Smooth muscle cell (in vitro differentiated cells): ENCODE results near the gene DDB1. TPM values are rescaled to one million over a fixed set of nuclear protein-coding genes. Genes with fewer than 3 reads are reported as not detected.

Experiments
- DNase-seq: peaks from one replicate; lab custom pipeline; 2025; ENCODE audit not compliant: unreplicated experiment; lab: John Stamatoyannopoulos, UW
- H2AFZ ChIP-seq: fragments of 200-600 bp; sonication (generic); 2 replicates; pipeline ENCODE4 v1.6.0; 2016; ENCODE audit warnings: antibody characterized with exemption, low read depth, mild to moderate bottlenecking
- H3F3A ChIP-seq: fragments of 200-600 bp; sonication (generic); 2 replicates; pipeline ENCODE4 v1.6.0; 2017; ENCODE audit warnings: antibody characterized with exemption, low read depth
- H3K27ac ChIP-seq: fragments of 200-600 bp; sonication (generic); 2 replicates; pipeline ENCODE4 v1.5.1; 2016; ENCODE audit warnings: low read depth, mild to moderate bottlenecking
- H3K27me3 ChIP-seq: fragments of 200-600 bp; sonication (generic); 2 replicates; pipeline ENCODE4 v1.6.1; 2016; ENCODE audit warnings: low read depth, mild to moderate bottlenecking
- H3K36me3 ChIP-seq: fragments of 200-600 bp; sonication (generic); 2 replicates; pipeline ENCODE4 v1.5.1; 2016; ENCODE audit warnings: low read depth
- H3K4me1 ChIP-seq: fragments of 200-600 bp; sonication (generic); 2 replicates; pipeline ENCODE4 v1.5.1; 2016; ENCODE audit warnings: low read depth
- H3K4me2 ChIP-seq: fragments of 200-600 bp; sonication (generic); 2 replicates; pipeline ENCODE4 v1.6.0; 2016; ENCODE audit warnings: mild to moderate bottlenecking
- H3K4me3 ChIP-seq: fragments of 200-600 bp; sonication (generic); 2 replicates; pipeline ENCODE4 v1.5.1; 2016; ENCODE audit warnings: mild to moderate bottlenecking
- H3K79me2 ChIP-seq: fragments of 200-600 bp; sonication (generic); 2 replicates; pipeline ENCODE4 v1.6.0; 2016; ENCODE audit warnings: low read depth, mild to moderate bottlenecking
- H3K9ac ChIP-seq: fragments of 200-600 bp; sonication (generic); 2 replicates; pipeline ENCODE4 v1.6.0; 2016; ENCODE audit warnings: low read depth
- H3K9me3 ChIP-seq: fragments of 200-600 bp; sonication (generic); replicated peaks from 2 replicates; pipeline ENCODE4 v1.5.1; 2016; ENCODE audit warnings: low read depth
- H4K20me1 ChIP-seq: fragments of 200-600 bp; sonication (generic); 2 replicates; pipeline ENCODE4 v1.6.0; 2016; ENCODE audit warnings: low read depth
- WGBS: methylation state at CpG from one replicate; pipeline ENCODE4 v1.1.7; 2016; ENCODE audit warnings: low lambda C conversion rate; 5-methylcytosine and 5-hydroxymethylcytosine counted together
- polyA plus RNA-seq: library from polyadenylated mRNA; unstranded; fragments of >200 nt; fragmentation: Nextera tagmentation; extraction: Ambion mirVana; gene quantifications from 2 replicates; pipeline ENCODE4 v1.2.1, GENCODE V29; 2016
- total RNA-seq: library from RNA; depleted of rRNA; stranded (reverse); fragments of >200 nt; gene quantifications from 2 replicates; pipeline ENCODE4 v1.2.3, GENCODE V29; 2014
- TF ChIP-seq, protein P1 (sequence below): fragments of 200-600 bp; sonication (generic); IDR thresholded peaks from 2 replicates; pipeline ENCODE4 v1.5.1; 2017; ENCODE audit warnings: borderline replicate concordance, mild to moderate bottlenecking, antibody characterized with exemption; ENCODE audit not compliant: insufficient read depth, poor library complexity, severe bottlenecking

DDB1 gene
- total and polyA plus RNA-seq, 2 experiments from 2014 or later, result 143 to 150 TPM

DNA sequence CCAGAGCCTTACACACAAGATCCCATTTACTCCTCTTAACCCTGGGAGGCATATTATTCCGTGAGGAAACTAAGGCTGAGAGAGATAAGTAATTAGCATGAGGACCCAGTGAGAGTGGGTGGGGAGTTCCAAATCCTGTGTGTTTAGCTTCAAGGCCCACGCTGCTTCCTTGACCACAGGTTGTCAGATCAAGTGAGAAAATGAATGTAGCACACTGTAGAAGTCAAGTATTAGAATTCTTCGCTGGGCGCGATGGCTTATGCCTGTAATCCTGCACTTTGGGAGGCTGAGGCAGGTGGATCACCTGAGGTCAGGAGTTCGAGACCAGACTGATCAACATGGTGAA lies 25.0 kb upstream of the DDB1 start:
- no peak overlapping the region for H3K27ac ChIP-seq
- TF ChIP-seq, protein P1, sequence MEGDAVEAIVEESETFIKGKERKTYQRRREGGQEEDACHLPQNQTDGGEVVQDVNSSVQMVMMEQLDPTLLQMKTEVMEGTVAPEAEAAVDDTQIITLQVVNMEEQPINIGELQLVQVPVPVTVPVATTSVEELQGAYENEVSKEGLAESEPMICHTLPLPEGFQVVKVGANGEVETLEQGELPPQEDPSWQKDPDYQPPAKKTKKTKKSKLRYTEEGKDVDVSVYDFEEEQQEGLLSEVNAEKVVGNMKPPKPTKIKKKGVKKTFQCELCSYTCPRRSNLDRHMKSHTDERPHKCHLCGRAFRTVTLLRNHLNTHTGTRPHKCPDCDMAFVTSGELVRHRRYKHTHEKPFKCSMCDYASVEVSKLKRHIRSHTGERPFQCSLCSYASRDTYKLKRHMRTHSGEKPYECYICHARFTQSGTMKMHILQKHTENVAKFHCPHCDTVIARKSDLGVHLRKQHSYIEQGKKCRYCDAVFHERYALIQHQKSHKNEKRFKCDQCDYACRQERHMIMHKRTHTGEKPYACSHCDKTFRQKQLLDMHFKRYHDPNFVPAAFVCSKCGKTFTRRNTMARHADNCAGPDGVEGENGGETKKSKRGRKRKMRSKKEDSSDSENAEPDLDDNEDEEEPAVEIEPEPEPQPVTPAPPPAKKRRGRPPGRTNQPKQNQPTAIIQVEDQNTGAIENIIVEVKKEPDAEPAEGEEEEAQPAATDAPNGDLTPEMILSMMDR, result no peak
- no peaks in the 10 kb centered on the region for H3K36me3 ChIP-seq
- WGBS, result 93% methylated on average over 6 of the region's 6 CpGs
- peaks cover 13% of the 10 kb centered on the region for H3K4me1 ChIP-seq
- H3K9me3 ChIP-seq, result no peaks in the 10 kb centered on the region
- no peak overlapping the region for H2AFZ ChIP-seq
- no peak overlapping the region for H3K9ac ChIP-seq
- no peak for DNase-seq
- no peak overlapping the region for H3K4me3 ChIP-seq
- peaks cover 10% of the 10 kb centered on the region for H3K79me2 ChIP-seq
- no peaks in the 10 kb centered on the region for H3K27me3 ChIP-seq
- no peak overlapping the region for H3K4me2 ChIP-seq
- H3F3A ChIP-seq, result no peaks in the 10 kb centered on the region
- H4K20me1 ChIP-seq, result no peaks in the 10 kb centered on the region

DNA sequence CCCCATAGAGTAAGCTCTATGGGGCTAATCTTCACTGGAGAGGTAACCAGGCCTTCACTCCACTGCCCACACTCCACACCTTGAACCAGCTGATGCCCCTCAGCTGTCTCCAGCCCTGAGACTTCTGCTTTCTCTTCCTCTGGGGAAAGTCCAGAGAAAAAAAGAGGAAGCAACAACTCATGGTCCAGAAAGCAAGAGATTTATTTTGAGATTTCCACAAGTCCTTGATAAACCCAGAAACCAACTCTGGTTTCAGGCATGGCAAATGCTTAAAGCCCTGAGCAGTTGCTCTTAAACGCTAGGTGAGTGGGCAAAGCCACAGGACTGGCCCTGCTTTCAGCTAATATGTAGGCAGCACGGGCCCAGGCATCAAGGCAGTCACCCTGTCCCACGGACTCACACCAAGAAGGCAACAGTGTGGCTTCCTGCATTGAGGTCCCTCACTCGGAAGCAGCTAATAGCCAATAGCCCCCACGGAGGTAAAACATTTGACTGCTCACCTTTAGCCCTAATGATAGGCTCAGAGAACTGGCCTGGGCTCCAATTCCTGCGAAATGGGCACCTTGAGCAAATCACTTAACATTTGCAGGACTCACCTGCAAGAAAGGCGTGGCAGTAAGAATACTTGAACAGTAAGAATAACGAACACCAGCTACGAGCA lies 24.5 kb upstream of the DDB1 start:
- H3K27me3 ChIP-seq, result no peaks in the 10 kb centered on the region
- no peak overlapping the region for H3K4me3 ChIP-seq
- no peak overlapping the region for H3K4me2 ChIP-seq
- peaks cover 13% of the 10 kb centered on the region for H3K4me1 ChIP-seq
- H3K9me3 ChIP-seq, result no peaks in the 10 kb centered on the region
- H3K36me3 ChIP-seq, result no peaks in the 10 kb centered on the region
- 91% methylated on average over 9 of the region's 9 CpGs for WGBS
- no peaks in the 10 kb centered on the region for H3F3A ChIP-seq
- H3K9ac ChIP-seq, result no peak overlapping the region
- DNase-seq, result no peak
- no peaks in the 10 kb centered on the region for H4K20me1 ChIP-seq
- H2AFZ ChIP-seq, result no peak overlapping the region
- H3K27ac ChIP-seq, result no peak overlapping the region
- H3K79me2 ChIP-seq, result peaks cover 5% of the 10 kb centered on the region
- TF ChIP-seq, protein P1, result no peak

DNA sequence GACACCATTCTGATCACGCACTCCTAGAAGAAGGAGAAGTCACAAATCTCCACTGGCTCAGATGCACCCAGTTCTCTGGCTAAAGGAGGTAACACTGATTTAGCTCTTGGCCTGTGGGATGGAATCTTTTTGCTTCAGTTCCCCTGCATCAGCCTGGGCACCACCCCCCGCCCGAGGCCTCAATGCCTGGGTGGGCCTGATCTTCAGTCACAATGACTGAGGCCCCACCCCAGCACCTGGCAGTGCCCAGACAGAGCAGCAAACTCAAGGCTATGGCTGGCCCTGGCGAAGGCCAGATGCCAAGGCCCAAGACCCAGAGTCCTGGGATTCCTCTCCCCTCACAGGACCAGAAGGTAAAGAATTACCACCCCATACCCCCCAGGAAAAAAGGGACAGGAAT lies 23.8 kb upstream of the DDB1 start:
- Histone ChIP-seq H3K9me3 (no peaks in the 10 kb centered on the region), H4K20me1 (no peaks in the 10 kb centered on the region), H3K9ac (no peak overlapping the region), H3K4me2 (no peak overlapping the region), H3K27me3 (no peaks in the 10 kb centered on the region), H3F3A (no peaks in the 10 kb centered on the region), H3K4me3 (no peak overlapping the region), H3K27ac (no peak overlapping the region), H3K79me2 (peaks cover 5% of the 10 kb centered on the region), H3K4me1 (peaks cover 13% of the 10 kb centered on the region), H3K36me3 (no peaks in the 10 kb centered on the region), H2AFZ (no peak overlapping the region)
- WGBS, result 95% methylated on average over 4 of the region's 4 CpGs
- no peak for DNase-seq
- TF ChIP-seq, protein P1, result no peak

DNA sequence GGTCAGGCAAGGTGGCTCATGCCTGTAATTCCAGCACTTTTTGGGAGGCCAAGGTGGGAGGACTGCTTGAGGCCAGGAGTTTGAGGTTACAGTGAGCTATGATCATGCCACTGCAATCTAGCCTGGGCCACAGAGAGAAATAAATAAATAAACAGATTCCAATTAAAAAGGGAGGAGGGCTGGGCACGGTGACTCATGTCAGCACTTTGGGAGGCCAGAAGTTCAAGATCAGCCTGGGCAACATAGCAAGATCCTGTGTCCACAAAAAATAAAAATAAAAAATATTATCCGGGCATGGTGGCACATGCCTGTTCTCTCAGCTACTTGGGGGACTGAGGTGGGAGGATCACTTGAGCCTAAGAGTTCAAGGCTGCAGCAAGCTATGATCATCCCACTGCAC lies 21.3 kb upstream of the DDB1 start:
- Histone ChIP-seq H3K9ac (no peak overlapping the region), H2AFZ (no peak overlapping the region), H3K36me3 (no peaks in the 10 kb centered on the region), H3K79me2 (no peaks in the 10 kb centered on the region), H3K27me3 (no peaks in the 10 kb centered on the region), H3F3A (no peaks in the 10 kb centered on the region), H3K27ac (no peak overlapping the region), H3K9me3 (no peaks in the 10 kb centered on the region), H3K4me1 (no peaks in the 10 kb centered on the region), H4K20me1 (no peaks in the 10 kb centered on the region), H3K4me2 (no peak overlapping the region), H3K4me3 (no peak overlapping the region)
- TF ChIP-seq, protein P1, result no peak
- WGBS, result 98% methylated on average over 2 of the region's 2 CpGs
- DNase-seq, result no peak
